SK-N-SH treated with all-trans-retinoic acid at 6 μM for 48 hours (cell line): ENCODE measurements around the gene FIGNL1.
"Not testable (repeated sequence)": the region's sequence is repeated elsewhere in the genome, so short reads cannot be mapped to it uniquely, and the experiment has no call there.

Experiments
- ATAC-seq: fragments of 200-7000 bp; cut with Tn5 transposase; 3 replicates; pipeline ENCODE4 v1.9.1; 2020; ENCODE audit warnings: mild to moderate bottlenecking, moderate library complexity
- ARNTL ChIP-seq: fragments of 450-650 bp; formaldehyde crosslinking; IDR thresholded peaks from 2 replicates; pipeline ENCODE4 v1.5.0; 2020; ENCODE audit warnings: low read depth, mild to moderate bottlenecking, moderate library complexity, borderline replicate concordance
- BACH2 ChIP-seq: fragments of 250-450 bp; sonication (Bioruptor Pico); IDR thresholded peaks from 2 replicates; pipeline ENCODE4 v1.9.0; 2021; ENCODE audit warnings: mild to moderate bottlenecking, borderline replicate concordance
- CSDC2 ChIP-seq: fragments of 250-450 bp; sonication (Bioruptor Pico); IDR thresholded peaks from 2 replicates; pipeline ENCODE4 v1.5.0; 2020; ENCODE audit warnings: mild to moderate bottlenecking, moderate library complexity
- CSRNP3 ChIP-seq: fragments of 250-450 bp; sonication (Bioruptor Pico); IDR thresholded peaks from 2 replicates; pipeline ENCODE4 v1.5.1; 2021; ENCODE audit warnings: mild to moderate bottlenecking, moderate library complexity
- ESRRG ChIP-seq: fragments of 250-450 bp; sonication (Bioruptor Pico); IDR thresholded peaks from 2 replicates; pipeline ENCODE4 v1.6.1; 2021; ENCODE audit warnings: mild to moderate bottlenecking
- GLIS3 ChIP-seq: fragments of 250-450 bp; sonication (Bioruptor Pico); IDR thresholded peaks from 2 replicates; pipeline ENCODE4 v1.5.0; 2020; ENCODE audit warnings: mild to moderate bottlenecking, moderate library complexity
- ISL1 ChIP-seq: fragments of 250-450 bp; sonication (Bioruptor Pico); IDR thresholded peaks from 2 replicates; pipeline ENCODE4 v2.1.2; 2022; ENCODE audit warnings: mild to moderate bottlenecking, moderate library complexity
- OSR1 ChIP-seq: fragments of 250-450 bp; sonication (Bioruptor Pico); IDR thresholded peaks from 2 replicates; pipeline ENCODE4 v1.8.0; 2022; ENCODE audit warnings: moderate library complexity, mild to moderate bottlenecking, inconsistent platforms
- PPARA ChIP-seq: fragments of 250-450 bp; sonication (Bioruptor Pico); IDR thresholded peaks from 2 replicates; pipeline ENCODE4 v1.5.0; 2020; ENCODE audit warnings: mild to moderate bottlenecking, borderline replicate concordance
- RARB ChIP-seq: fragments of 250-450 bp; sonication (Bioruptor Pico); IDR thresholded peaks from 2 replicates; pipeline ENCODE4 v1.8.0; 2021; ENCODE audit warnings: mild to moderate bottlenecking, moderate library complexity
- TCF4 ChIP-seq: fragments of 250-450 bp; sonication (Bioruptor Pico); IDR thresholded peaks from 2 replicates; pipeline ENCODE4 v1.8.0; 2021; ENCODE audit warnings: mild to moderate bottlenecking, moderate library complexity, borderline replicate concordance
- TOX ChIP-seq: fragments of 250-450 bp; sonication (Bioruptor Pico); IDR thresholded peaks from 2 replicates; pipeline ENCODE4 v1.8.0; 2021; ENCODE audit warnings: mild to moderate bottlenecking, moderate library complexity, borderline replicate concordance
- ZC3H10 ChIP-seq: fragments of 250-450 bp; sonication (Bioruptor Pico); IDR thresholded peaks from 2 replicates; pipeline ENCODE4 v1.5.1; 2021; ENCODE audit warnings: mild to moderate bottlenecking, moderate library complexity
- ZFP3 ChIP-seq: fragments of 250-450 bp; sonication (Bioruptor Pico); IDR thresholded peaks from 2 replicates; pipeline ENCODE4 v1.5.0; 2020; ENCODE audit warnings: mild to moderate bottlenecking, moderate library complexity
- ZFP30 ChIP-seq: fragments of 450-650 bp; formaldehyde crosslinking; IDR thresholded peaks from 2 replicates; pipeline ENCODE4 v1.5.0; 2022; ENCODE audit warnings: mild to moderate bottlenecking, moderate library complexity
- ZNF565 ChIP-seq: fragments of 450-650 bp; formaldehyde crosslinking; conservative IDR thresholded peaks from 2 replicates; pipeline ENCODE4 v1.5.0; 2020; ENCODE audit warnings: low read depth, mild to moderate bottlenecking, moderate library complexity
- ZNF70 ChIP-seq: fragments of 450-650 bp; formaldehyde crosslinking; IDR thresholded peaks from 2 replicates; pipeline ENCODE4 v1.5.0; 2020; ENCODE audit warnings: mild to moderate bottlenecking, moderate library complexity
- ZNF8 ChIP-seq: fragments of 450-650 bp; formaldehyde crosslinking; IDR thresholded peaks from 2 replicates; pipeline ENCODE4 v1.5.0; 2020; ENCODE audit warnings: mild to moderate bottlenecking, moderate library complexity
- TF ChIP-seq, protein P1 (sequence below): fragments of 250-450 bp; sonication (Bioruptor Pico); IDR thresholded peaks from 2 replicates; pipeline ENCODE4 v1.8.0; 2020; ENCODE audit warnings: mild to moderate bottlenecking, moderate library complexity, borderline replicate concordance
- TF ChIP-seq, protein P2 (sequence below): fragments of 250-450 bp; sonication (Bioruptor Pico); IDR thresholded peaks from 2 replicates; pipeline ENCODE4 v1.5.0; 2020; ENCODE audit warnings: mild to moderate bottlenecking, moderate library complexity
- TF ChIP-seq, protein P3 (sequence below): fragments of 250-450 bp; sonication (Bioruptor Pico); IDR thresholded peaks from 2 replicates; pipeline ENCODE4 v1.8.0; 2021; ENCODE audit warnings: low read depth, mild to moderate bottlenecking, moderate library complexity, borderline replicate concordance

Gene FIGNL1

DNA sequence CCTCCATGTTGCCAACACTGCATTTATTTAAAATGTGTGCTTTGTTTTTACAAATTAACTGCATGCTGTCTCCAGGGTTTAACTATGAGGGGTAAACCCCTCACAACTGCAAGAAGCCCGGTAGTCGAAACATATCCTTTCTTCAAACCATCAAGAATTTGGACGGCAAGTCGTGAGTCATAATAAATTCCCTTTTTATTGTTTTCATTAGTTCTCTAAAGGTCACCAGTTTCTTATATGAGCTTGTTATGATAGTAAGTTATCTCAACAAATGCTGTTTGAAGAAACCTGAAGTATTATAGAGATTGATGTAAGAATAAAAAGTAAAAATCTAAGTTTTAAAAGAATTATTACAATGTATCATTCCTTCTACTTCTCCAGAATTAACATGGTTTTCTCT, 12.2 kb upstream of the FIGNL1 start:
- TF ChIP-seq GLIS3 (CRISPR knock-in tag), result no peak
- TF ChIP-seq ZC3H10 (CRISPR knock-in tag), result no peak
- no peak for TF ChIP-seq ESRRG
- TF ChIP-seq, protein P1, sequence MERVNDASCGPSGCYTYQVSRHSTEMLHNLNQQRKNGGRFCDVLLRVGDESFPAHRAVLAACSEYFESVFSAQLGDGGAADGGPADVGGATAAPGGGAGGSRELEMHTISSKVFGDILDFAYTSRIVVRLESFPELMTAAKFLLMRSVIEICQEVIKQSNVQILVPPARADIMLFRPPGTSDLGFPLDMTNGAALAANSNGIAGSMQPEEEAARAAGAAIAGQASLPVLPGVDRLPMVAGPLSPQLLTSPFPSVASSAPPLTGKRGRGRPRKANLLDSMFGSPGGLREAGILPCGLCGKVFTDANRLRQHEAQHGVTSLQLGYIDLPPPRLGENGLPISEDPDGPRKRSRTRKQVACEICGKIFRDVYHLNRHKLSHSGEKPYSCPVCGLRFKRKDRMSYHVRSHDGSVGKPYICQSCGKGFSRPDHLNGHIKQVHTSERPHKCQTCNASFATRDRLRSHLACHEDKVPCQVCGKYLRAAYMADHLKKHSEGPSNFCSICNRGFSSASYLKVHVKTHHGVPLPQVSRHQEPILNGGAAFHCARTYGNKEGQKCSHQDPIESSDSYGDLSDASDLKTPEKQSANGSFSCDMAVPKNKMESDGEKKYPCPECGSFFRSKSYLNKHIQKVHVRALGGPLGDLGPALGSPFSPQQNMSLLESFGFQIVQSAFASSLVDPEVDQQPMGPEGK (CRISPR knock-in tag), result no peak
- TF ChIP-seq TCF4 (CRISPR knock-in tag), result no peak
- TF ChIP-seq ARNTL (CRISPR knock-in tag), result no peak
- TF ChIP-seq RARB, result no peak
- no peak for TF ChIP-seq ZNF8 (CRISPR knock-in tag)
- TF ChIP-seq ZFP3 (CRISPR knock-in tag), result no peak
- TF ChIP-seq CSDC2 (CRISPR knock-in tag), result no peak
- TF ChIP-seq ZFP30 (CRISPR knock-in tag), result no peak
- no peak for TF ChIP-seq OSR1 (CRISPR knock-in tag)
- TF ChIP-seq BACH2, result no peak
- no peak for TF ChIP-seq PPARA (CRISPR knock-in tag)
- TF ChIP-seq ISL1 (CRISPR knock-in tag), result no peak
- TF ChIP-seq ZNF70 (CRISPR knock-in tag), result no peak
- ATAC-seq, result no peak

DNA sequence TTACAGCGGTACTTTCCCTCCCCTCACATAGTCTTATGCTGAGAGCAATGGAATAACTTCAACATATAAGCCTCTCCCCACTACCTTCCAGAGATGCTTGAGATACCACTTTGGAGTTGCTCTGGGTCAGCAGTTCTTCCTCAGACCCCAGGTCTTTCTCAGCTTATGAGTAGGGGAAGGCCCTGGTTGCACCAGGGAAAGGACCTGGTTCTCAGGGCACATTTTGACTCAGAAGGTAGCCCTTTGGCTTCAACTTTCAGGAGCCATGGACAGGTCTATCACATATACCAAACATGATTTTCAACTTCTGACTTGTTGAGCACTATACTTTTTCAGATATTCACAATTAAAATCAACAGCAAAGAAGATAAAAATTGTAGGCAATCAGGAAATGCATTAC, 11.5 kb upstream of the FIGNL1 start:
- TF ChIP-seq GLIS3 (CRISPR knock-in tag), result no peak
- no peak for TF ChIP-seq ISL1 (CRISPR knock-in tag)
- TF ChIP-seq OSR1 (CRISPR knock-in tag), result no peak
- TF ChIP-seq PPARA (CRISPR knock-in tag), result no peak
- no peak for TF ChIP-seq ZNF8 (CRISPR knock-in tag)
- no peak for TF ChIP-seq TOX (CRISPR knock-in tag)
- TF ChIP-seq, protein P1 (CRISPR knock-in tag), result no peak
- no peak for TF ChIP-seq ARNTL (CRISPR knock-in tag)
- TF ChIP-seq, protein P2, sequence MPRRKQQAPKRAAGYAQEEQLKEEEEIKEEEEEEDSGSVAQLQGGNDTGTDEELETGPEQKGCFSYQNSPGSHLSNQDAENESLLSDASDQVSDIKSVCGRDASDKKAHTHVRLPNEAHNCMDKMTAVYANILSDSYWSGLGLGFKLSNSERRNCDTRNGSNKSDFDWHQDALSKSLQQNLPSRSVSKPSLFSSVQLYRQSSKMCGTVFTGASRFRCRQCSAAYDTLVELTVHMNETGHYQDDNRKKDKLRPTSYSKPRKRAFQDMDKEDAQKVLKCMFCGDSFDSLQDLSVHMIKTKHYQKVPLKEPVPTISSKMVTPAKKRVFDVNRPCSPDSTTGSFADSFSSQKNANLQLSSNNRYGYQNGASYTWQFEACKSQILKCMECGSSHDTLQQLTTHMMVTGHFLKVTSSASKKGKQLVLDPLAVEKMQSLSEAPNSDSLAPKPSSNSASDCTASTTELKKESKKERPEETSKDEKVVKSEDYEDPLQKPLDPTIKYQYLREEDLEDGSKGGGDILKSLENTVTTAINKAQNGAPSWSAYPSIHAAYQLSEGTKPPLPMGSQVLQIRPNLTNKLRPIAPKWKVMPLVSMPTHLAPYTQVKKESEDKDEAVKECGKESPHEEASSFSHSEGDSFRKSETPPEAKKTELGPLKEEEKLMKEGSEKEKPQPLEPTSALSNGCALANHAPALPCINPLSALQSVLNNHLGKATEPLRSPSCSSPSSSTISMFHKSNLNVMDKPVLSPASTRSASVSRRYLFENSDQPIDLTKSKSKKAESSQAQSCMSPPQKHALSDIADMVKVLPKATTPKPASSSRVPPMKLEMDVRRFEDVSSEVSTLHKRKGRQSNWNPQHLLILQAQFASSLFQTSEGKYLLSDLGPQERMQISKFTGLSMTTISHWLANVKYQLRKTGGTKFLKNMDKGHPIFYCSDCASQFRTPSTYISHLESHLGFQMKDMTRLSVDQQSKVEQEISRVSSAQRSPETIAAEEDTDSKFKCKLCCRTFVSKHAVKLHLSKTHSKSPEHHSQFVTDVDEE (CRISPR knock-in tag), result no peak
- TF ChIP-seq CSRNP3 (CRISPR knock-in tag), result no peak
- no peak for TF ChIP-seq TCF4 (CRISPR knock-in tag)
- TF ChIP-seq, protein P3, sequence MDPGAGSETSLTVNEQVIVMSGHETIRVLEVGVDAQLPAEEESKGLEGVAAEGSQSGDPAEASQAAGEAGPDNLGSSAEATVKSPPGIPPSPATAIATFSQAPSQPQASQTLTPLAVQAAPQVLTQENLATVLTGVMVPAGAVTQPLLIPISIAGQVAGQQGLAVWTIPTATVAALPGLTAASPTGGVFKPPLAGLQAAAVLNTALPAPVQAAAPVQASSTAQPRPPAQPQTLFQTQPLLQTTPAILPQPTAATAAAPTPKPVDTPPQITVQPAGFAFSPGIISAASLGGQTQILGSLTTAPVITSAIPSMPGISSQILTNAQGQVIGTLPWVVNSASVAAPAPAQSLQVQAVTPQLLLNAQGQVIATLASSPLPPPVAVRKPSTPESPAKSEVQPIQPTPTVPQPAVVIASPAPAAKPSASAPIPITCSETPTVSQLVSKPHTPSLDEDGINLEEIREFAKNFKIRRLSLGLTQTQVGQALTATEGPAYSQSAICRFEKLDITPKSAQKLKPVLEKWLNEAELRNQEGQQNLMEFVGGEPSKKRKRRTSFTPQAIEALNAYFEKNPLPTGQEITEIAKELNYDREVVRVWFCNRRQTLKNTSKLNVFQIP, result no peak
- no peak for TF ChIP-seq ZFP30 (CRISPR knock-in tag)
- no peak for TF ChIP-seq ZC3H10 (CRISPR knock-in tag)
- no peak for TF ChIP-seq ESRRG
- no peak for TF ChIP-seq ZNF565
- TF ChIP-seq BACH2, result no peak
- no peak for ATAC-seq

DNA sequence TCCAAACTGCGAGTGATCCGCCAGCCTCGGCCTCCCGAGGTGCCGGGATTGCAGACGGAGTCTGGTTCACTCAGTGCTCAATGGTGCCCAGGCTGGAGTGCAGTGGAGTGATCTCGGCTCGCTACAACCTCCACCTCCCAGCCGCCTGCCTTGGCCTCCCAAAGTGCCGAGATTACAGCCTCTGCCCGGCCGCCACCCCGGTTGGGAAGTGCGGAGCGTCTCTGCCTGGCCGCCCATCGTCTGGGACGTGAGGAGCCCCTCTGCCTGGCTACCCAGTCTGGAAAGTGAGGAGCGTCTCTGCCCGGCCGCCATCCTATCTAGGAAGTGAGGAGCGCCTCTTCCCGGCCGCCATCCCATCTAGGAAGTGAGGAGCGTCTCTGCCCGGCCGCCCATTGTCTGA, 9.0 kb upstream of the FIGNL1 start:
- ATAC-seq, result not testable (repeated sequence)

DNA sequence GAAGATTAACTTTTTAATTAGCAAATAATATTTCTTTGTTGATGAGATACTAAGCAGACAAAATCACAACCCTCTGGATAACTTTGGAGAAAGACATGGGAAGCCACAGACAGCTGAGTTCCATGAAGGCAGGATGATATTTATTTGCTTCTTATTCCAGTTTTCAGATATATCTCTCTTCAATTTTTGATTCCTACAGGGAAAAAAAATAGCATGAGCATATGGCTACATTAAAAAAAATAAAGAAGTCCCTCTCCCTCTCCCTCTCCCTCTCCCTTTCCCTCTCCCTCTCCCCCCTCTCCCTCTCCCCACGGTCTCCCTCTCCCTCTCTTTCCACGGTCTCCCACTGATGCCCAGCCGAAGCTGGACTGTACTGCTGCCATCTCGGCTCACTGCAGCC, 8.5 kb upstream of the FIGNL1 start:
- ATAC-seq, result not testable (repeated sequence)
